NCI-H345 treated with DMSO at 0.1 percent for 48 hours (cell line): ENCODE measurements around the gene CSMD2.

ENCODE experiments used
- DNase-seq: peaks from one replicate; lab custom pipeline; 2025; ENCODE audit not compliant: unreplicated experiment; lab: John Stamatoyannopoulos, UW

CSMD2 gene

DNA sequence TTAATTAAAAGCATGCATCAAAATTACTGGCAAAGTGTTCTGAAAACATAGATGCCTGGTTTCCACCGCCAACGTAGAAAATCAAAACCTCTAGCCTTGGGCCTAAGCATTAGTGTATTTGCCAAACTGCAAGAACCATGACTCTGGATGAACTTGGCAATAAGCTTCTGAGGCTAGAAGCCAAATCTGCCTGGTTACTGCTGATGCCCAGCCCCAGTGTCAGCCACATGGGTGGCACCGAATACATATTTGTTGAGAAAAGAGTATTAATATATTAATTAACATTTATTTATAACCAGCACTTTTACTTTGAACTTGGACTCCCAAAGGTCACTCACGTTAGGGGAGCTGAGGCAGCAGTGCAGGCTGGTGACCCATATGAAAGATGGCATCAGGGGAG is 441.8 kb downstream of the CSMD2 start:
- DNase-seq = no peak

DNA sequence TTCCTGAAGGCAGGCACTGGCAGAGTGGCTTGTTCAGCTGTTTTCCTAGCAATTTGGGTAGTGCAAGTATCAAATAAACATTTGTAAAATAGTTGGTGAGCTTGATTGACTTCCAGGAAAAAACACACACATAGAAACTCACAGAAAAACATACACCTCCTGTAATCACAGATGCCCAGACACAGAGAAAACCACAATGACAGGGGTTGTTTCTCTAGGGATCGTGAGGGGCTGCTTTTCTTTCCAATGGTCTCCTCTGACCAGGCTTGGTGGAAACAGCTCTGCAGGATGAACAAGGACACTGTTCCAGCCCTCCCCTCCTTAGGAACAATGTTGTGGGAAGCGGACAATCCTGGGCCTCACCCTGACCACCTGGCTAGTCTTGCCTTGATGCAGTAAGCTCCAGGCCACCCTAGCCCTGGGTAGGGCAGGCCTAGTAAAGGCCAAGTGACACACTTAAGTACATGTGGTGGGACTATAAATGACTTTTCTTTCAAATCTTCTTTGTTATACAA is 443.7 kb downstream of the CSMD2 start:
- DNase-seq = no peak

DNA sequence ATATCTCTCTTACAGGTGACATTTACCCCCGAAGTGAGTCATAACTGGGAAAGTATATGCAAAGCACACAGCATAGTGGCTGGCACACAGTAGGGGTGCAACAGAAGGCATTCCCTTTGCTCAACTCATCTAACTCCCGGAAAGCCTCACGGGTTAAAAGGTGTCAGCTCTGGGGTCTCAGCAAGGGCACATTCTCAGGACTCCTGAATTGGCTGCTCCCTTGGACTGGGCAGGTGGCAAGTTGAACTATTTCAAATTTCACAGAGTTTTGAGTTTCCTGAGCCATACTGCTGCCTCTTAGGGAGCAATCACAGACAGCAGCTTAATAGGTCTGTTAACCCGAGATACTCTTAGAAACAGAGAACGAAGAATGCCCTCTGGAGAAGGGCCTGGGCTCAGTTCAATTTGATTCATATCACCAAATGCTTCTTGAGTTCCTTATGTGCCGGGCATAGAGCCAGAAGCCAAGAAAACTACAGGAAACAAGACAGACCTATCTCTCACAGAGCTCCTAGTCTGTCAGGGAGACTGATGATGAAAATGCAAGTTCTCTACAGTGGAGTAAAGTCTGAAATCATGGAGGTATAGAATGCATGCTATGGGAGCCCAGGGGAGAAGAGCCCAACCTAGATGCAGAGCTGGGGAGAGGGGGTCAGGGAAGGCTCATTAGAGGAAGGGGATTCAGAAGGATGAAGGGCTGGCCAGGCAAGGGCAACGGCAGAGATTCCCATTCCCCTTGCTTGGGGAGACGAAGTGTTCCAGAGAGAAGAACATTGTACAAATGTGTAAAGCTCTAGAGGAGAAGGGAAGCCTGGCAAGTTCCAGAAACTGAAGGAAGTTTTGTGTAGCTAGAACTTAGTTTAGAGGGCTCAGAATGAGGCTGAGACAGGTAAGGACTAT is 445.0 kb downstream of the CSMD2 start:
- no peak for DNase-seq

DNA sequence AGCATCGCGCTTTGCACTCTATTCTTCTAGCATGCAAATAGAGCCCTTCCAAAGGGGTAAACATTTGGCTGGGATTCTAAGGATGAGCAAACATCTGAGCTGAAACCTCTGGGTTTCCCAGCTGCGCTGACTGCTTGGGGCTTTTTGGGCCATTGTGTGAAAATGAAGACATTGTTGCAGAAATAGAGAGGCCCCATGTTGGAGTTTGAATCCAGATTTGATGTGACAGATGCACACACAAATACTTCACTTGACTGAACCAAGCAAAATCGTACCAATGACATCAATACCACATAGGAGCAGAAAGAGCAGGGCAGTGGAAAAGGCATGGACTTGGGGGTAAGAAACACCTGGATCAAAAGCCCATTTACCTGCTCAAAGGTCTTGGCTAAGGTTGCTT is 445.7 kb downstream of the CSMD2 start:
- DNase-seq = no peak

DNA sequence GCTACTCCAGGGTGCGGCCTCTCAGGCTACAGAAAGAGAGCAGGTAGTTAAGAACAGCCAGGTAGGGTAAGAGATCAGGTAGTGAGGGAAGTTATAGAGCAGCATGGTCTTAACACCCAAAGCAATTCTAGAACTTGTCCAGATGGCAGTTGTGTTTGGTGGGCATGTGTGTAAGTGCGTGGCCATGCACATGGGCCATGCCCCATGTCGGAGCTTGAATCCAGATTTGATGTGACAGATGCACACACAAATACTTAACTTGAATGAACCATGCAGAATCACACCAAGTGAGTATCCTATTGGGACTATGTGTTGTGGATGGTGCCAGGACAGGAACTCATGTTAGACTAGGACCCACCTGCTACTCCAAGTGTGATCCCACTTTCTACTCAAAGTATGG is 446.8 kb downstream of the CSMD2 start:
- no peak for DNase-seq

DNA sequence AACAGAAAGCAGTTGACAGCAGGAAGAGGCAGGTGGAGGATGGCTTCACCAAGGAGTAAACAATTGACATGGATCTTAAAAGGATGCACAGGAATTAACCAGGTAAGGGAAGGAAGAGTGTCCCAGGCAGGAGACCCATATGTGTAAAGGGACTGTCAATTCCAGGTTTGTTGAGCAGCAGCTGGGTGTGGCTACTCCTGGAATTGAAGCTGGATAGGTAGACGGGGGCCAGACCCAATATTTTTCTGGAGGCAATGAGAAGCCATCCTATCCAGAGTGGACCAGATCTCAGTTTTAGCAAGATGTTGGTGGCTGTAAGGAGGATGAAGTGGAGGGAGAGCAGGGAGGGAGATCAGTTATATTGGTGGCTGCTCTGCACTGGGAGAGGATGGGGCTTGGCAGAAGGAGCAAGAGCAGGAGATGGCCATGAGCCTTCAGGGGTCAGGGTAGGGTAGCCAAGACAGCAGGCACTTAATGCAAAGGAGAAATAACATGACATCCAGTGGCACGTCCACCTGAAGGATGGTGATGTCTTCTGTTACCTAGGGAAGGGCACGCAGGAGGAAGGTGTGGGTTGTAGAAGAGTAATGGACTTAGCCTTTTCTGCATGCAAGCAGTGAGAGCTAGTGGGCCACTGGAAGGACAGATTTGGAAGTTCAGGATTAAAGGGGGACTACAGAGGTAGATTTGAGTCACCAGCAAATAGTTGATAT is 447.9 kb downstream of the CSMD2 start:
- DNase-seq = no peak

DNA sequence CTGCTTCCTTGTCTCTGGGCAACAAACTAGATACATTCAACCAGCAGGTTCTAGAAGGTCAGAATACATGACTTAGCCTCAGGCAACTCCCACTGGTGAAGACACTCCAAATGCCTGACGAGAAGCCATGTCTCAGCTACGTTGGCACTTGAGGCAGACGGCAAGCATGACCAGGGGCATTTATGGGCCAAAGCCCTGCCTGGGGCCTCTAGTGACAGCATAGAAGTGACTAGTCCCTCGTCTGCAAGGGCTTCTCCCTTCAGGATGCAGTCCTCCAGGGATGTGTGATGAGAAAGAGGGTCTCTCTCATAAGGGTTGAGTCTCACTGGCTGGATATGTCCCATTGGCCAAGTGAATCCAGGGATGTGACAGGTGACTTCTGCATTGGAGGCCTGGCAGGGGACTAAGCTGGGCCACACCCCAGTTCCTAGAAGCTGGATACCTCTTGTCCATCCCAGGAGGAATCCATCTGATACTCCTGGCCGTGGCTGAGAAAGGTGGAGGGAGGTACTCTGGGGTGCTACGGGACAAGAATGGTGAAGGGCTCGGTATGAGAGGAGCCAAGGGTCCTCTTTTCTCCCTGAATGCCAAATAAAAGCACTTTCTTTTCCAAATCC is 449.7 kb downstream of the CSMD2 start:
- DNase-seq = no peak

DNA sequence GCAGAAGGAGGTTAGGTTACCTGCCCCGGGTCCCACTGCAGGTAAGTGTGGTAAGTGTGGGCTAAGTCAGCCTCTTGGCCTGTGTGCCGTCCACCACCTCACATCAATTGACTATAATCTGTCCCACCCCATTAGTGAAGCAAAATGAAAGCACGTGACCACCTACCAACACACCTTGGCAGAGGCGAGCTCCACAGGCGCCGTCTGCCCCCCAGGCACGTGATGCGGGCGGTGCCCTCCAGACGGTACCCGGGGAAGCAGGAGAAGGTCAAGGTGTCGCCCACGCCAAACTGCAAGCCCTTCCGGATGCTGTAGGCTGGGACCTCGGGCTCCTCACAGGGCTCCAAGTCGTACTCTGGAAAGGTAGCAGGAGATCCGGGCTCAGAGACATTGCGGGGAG is 450.6 kb downstream of the CSMD2 start:
- DNase-seq = no peak

DNA sequence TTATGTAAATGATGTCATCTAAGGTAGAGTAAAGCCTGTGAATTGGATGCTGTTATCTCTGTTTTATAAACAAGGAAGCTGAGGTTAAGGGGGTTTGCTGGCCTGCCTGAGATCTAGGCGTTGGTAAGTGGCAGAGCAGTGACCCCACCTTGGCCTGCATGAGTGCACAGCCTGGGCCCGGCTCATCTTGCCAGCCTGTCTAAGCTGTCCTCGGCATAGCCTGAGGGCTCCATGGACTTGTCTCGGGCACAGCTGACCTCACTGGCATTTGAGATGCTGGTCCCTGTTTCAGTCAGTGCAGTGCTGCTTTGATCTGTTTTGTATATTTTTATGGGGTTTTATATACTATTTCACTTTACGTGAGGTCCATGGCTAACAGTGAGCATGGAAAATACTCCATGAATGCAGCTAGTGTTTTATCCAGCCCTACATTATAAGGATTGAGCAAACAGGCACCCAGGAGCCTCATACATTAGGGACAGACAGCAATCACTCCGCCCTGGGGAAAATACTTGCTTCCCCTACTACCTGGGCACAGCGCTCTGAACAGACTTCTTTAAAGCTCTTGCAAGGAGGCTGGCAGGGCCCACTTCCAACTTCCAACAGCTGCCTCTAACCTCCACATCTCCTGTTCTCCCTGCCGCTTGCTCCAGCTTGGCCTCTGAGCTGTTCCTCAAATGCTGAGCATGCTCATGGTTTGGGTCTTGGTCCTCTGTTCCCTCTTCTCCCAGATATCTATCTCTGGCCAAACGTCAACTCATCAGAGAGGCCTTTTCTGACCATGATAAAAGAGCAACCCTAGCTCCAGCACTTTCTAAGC is 451.8 kb downstream of the CSMD2 start:
- DNase-seq = no peak

DNA sequence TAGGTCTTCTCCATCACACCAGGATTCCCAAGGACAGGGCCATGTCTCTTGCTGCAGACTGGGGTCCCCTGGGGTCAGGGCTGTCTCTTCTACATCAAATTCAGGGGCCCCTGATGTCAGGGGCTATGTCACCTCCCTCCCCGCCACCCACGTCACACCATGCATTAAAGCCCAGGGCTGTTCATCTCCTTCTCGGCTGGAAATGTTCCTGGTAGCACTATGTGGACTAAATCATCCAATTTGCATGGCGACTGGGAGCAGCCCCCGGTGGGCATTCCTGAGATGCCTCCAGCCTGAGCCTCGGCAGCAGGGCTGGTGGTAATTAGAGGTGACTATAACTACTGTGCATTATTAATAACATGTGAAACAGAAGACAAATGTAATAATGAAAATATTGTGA is 452.8 kb downstream of the CSMD2 start:
- DNase-seq = no peak

DNA sequence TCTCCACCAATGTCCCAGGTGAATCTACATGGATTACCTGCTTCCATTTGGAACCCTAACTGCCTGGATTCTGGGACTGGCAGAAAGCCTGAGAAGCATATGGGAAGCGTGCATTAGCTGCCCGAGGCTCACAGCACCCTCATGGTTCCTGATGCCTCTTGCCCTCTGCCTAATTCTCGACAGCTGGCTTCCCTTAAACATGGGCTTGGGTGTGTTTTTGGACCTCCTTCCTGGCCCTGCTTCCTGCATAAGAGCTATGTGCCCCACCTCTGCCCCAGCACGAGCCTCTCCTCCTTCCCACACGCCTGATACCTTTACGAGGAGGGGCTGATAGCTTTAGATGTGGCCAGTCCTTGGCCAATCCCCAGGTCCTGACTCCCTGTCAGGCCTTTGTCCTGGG is 453.5 kb downstream of the CSMD2 start:
- no peak for DNase-seq

DNA sequence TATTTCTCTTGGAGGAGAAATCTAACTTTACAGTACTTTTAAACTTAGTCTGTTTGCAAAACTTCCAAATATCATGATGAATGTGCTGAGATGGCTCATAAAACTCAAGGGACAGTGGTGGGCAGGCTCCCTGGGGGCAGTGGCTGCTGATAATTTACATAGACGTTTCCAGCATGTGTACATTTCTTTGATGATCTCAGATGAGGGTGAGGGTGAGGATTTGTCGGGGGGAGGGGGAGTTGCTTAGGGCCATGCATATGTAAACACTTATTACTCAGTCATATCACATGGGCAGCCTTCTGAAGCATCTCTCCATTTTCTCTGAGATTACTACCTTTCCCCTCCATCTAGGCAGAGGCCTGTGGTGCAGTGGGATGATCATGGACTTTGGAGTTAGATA is 454.1 kb downstream of the CSMD2 start:
- no peak for DNase-seq

DNA sequence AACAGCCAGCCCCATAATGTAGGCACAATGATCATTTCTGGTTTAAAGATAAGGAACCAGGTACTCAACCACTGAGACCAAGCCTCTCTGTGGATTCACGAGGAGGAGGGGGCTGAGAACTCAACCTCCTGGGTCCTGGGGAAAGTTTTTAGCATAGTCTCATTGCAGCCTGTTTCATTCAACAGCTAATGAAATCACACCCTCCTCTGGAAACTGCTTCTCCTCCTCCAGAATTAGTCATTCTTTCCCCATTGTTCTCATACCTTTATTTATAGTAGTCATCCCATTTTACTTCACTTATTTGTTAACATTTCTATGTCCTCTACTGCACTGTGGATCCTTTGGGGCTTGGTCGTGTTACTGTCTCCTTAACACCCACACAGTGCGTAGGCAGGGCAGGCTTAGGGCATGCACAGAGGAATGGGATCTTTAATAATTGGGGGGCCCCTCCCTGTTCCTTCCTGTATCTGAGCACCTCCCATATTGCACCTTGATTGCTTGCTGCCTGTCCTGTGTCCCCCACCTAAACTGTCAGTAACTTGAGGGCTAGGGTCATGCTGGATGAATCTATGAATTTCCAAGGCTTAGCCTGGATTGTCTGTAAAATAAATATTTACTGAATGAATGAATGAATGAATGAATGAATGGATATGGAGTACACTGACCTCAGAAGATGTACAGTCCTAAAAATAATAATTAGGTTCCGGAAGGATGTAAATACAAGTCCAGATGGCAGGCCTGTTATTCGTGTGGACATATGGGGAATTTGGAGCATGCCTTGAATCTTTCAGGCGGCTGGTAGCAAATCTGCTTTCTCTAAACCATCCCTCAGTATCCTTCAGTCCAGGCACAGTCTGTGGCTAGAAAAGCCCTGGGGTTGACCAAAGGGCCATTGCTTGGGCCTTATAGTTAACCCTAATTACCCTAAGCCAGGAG is 455.0 kb downstream of the CSMD2 start:
- no peak for DNase-seq

DNA sequence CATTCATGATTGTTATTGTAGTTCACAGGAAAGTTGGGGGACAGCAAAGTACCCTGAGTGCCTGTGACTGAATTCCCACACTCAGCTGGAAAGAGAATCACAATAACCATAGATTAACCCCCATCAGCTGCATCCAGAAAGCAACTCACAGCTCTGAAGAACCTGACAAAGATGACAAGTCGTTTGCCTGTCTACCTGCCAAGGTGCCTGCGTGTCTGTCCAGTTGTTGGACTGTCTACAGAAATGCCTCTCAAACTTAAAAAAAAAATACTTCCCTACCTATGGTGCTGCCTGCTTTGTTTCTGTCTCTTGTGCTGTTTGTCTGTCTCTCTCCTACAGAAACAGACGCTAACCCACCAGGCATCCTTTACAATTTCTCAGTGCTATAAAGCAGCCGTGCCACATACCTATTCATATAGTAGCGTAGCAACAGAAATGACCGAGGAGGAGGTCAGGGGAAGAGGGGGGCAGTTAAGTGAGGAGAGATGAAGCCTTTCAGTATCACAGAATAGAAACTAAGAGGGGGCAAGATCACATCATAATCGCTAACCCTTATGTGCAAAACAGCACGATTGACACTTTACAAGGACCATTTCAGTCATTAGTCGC is 455.8 kb downstream of the CSMD2 start:
- no peak for DNase-seq

DNA sequence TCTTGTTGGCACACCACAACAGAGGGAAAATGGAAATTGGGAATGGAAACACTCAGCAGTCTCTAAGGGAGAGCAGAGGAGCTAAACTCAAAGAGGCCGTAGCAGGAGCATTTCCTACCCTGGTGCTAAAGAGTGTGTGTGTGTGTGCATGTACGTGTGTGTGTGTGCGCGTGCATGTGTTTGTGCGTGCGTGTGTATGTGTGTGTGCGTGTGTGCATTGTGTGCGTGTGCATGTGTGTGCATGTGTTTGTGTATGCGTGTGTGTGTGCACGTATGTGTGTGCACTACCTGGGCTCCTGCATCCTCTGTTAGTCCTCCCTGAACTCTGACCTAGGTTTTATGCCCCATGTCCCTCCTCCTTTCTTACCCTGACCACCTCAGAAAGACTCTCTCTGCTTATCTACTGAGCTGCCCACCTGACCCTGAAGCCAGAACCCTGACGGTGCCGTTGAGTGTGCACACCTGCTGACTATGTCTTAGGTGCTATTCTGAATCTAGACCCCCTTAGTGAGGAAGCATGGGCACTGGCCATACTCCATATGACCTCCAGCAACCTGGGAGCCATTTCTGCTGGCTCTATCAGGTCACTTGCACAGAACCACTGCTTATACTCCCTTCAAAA is 458.3 kb downstream of the CSMD2 start:
- DNase-seq = no peak

DNA sequence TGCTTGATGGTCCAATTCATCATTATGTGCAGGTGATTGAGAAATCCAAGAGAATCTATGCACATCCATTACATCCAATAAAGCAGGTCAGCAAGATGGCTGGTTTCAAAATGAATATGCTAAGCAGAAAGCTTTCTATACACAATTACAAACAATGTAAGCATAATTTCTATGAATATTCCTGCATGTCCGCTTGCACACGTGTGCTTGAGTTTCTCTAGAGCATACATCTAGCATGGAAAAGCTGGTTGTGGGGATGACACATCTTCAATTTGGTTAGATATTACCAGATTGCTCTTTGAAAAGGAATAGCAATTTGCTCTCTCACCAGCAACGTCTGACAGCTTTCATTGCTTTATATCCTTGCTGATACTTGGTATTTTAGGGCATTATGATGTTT is 461.6 kb downstream of the CSMD2 start:
- DNase-seq = no peak

DNA sequence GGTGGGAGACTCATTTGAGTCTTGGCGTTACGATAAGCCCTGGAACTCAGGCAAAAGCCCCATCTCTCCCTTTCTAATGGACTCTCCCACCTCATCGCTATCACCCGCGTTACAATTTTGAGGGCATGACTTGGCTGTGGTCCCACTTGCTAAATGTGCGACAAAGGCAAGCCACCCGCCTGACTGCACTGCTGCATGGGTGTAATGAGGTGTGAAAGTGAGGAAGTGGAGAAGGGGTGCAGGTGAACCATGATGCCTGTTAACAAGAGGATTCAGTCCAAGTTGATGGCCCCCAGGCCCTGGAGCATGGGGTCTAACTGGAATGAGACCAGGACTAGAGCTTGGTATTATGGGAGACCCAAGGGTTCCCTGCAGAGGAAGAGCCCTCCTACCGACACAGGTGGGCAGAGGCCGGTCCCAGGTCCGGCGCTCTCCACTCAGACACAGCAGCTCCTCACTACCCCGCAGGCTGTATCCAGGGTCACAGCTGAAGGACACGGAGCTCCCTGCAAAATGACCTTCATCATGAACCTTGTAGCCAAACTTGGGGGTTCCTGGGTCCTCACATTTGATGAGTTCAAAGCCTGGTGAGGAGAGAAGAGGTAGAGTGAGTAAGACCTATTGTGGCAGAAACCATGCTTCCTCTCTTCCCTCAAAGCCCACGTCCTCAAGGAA is 466.5 kb downstream of the CSMD2 start:
- DNase-seq = no peak

DNA sequence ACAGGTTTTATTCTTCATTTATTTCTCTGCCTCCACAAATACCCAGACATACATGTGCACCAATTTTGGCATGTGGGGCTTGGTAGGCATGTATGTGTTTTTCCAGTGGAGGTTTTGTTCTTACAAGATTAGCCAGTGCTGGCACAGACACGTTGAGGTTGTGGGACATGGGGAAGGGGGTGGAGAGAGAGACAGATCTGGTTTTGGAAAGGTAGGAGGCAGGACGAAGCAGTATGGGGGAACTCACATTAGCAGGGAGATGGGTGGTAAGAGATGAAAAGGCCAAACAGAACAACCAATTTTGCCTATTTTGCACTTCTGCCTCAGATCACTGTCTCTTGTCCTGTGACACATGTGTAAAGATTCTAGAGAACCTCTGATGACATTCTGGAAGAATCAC is 467.2 kb downstream of the CSMD2 start:
- DNase-seq = no peak

DNA sequence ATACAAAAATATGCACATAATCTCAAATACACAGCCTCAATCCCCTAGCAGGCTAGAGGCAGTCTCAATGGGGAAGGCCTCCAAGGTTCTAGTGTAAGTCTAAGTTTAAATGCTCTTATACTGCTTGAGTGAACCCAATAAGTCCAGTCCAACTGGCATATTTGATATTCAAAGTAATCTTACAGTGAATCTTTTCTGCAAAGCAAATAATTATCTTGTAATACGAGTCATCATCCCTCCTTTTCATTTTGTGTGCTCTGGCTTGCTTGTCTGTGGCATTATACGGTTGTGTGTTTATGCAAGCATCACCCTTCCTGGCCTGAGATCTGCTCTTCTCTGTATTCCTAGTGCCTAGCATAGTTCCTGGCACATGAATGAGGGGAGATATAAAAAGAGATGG is 468.1 kb downstream of the CSMD2 start:
- no peak for DNase-seq
